BE2C (cell line): Measurements from ENCODE around the gene GPX2.

Experiments
- DNase-seq: peaks from one replicate; pipeline ENCODE4 v3.0.0-alpha.2; 2020
- H3K27me3 ChIP-seq: fragments of 250-450 bp; sonication (Bioruptor Pico); 2 replicates; pipeline ENCODE4 v1.5.1; 2020; ENCODE audit warnings: mild to moderate bottlenecking
- H3K36me3 ChIP-seq: fragments of 250-450 bp; sonication (Bioruptor Pico); 2 replicates; pipeline ENCODE4 v1.5.1; 2020; ENCODE audit warnings: mild to moderate bottlenecking
- H3K4me1 ChIP-seq: fragments of 250-450 bp; sonication (Bioruptor Pico); 2 replicates; pipeline ENCODE4 v1.5.1; 2020
- H3K4me3 ChIP-seq: 2 replicates; pipeline ENCODE4 v1.5.1; 2011; ENCODE audit warnings: low read depth, low read length
- H3K9me3 ChIP-seq: fragments of 250-450 bp; sonication (Bioruptor Pico); 2 replicates; pipeline ENCODE4 v1.5.1; 2020
- TF ChIP-seq, protein P1 (sequence below): IDR thresholded peaks from 2 replicates; pipeline ENCODE4 v1.5.1; 2012; ENCODE audit warnings: mild to moderate bottlenecking, low read depth, low read length

The GPX2 gene

DNA sequence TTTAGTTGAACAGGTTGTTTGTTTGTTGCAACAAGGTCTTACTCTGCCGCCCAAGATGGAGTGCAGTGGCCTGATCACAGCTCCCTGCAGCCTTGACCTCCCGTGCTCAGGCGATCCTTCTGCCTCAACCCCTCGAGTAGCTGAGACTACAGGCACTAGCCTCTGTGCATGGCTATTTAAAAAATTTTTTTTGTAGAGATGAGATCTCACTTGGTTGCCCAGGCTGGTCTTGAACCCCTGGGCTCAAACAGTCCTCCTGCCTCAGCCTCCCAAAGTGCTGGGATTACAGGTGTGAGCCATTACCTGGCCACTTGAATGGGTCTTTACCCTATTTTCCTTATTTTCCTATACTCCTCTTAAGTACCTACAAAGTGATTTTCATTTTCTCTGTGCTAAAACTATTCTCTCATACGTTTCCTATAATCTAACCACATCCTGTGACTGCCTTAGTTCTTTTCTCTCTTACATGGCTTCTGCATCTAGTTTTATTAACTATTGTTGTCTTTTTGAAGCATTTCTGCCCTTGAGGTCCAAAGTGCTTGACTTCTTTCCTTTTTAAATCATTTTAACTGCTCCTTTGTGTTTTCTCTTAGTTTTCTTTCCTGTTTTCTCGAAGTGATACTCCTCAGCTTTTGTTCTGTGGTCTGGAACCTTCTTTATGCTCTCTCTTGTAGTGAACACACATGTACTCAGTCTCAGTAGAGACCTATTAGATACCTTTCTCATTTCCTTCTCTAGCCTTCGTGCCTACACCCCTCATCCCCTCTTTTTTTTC lies 14.1 kb downstream of the GPX2 start:
- no peak for DNase-seq
- peaks cover 43% of the 10 kb centered on the region for H3K36me3 ChIP-seq
- no peaks in the 10 kb centered on the region for H3K9me3 ChIP-seq
- TF ChIP-seq, protein P1, sequence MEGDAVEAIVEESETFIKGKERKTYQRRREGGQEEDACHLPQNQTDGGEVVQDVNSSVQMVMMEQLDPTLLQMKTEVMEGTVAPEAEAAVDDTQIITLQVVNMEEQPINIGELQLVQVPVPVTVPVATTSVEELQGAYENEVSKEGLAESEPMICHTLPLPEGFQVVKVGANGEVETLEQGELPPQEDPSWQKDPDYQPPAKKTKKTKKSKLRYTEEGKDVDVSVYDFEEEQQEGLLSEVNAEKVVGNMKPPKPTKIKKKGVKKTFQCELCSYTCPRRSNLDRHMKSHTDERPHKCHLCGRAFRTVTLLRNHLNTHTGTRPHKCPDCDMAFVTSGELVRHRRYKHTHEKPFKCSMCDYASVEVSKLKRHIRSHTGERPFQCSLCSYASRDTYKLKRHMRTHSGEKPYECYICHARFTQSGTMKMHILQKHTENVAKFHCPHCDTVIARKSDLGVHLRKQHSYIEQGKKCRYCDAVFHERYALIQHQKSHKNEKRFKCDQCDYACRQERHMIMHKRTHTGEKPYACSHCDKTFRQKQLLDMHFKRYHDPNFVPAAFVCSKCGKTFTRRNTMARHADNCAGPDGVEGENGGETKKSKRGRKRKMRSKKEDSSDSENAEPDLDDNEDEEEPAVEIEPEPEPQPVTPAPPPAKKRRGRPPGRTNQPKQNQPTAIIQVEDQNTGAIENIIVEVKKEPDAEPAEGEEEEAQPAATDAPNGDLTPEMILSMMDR = no peak
- H3K4me1 ChIP-seq = no peaks in the 10 kb centered on the region
- H3K4me3 ChIP-seq = no peak overlapping the region
- no peaks in the 10 kb centered on the region for H3K27me3 ChIP-seq

DNA sequence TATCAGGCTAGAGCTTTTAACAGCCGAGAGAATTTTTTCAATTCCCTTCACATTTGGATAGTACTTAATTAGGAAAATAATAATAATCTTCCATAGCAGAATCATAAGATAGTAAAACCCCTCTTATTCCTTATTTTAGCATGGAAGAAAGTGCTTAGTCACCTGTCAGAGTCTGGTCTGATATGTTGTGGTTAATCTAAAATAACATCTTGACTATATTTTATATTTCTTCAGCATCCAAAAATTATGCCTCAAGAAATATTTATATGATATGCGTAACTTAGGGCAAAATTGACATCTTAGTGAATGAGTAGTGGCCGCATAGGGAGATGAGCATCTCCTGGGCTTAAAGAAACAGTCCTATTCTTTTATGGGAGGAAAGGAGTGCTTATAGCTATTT lies 15.5 kb downstream of the GPX2 start:
- Histone ChIP-seq H3K4me3 (no peak overlapping the region), H3K4me1 (no peaks in the 10 kb centered on the region), H3K9me3 (no peaks in the 10 kb centered on the region), H3K36me3 (peaks cover 35% of the 10 kb centered on the region), H3K27me3 (no peaks in the 10 kb centered on the region)
- TF ChIP-seq, protein P1 = no peak
- no peak for DNase-seq

DNA sequence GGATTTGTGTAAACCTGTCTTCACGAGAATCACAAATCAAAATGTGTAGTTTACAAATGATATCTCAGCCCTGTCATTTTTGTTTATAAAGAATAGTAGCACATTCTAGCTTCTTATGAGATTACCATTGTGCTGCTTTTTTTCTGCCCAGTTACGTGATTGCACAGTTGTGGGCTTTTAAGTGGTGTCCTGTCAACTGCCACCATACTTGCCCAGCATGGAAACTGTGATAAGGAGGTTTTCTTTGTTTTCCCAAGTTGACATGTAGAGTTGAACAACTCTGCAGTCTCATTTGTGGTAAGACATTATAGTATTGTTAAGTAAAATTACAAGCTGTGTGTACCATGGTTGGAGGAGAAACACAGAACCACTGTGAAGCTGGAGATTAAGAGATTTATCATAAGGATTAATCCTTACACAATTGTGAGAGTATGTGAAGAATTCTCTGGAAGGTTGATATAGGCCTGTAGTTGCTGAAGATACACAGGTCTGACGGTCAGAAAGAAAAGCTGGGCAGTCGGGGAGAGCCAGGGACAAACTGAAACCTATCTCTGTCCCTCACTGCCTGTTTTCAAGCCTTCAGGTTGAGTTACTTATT lies 16.0 kb downstream of the GPX2 start:
- no peak overlapping the region for H3K4me3 ChIP-seq
- TF ChIP-seq, protein P1 = no peak
- no peak for DNase-seq
- H3K4me1 ChIP-seq = no peaks in the 10 kb centered on the region
- peaks cover 35% of the 10 kb centered on the region for H3K36me3 ChIP-seq
- no peaks in the 10 kb centered on the region for H3K27me3 ChIP-seq
- no peaks in the 10 kb centered on the region for H3K9me3 ChIP-seq

DNA sequence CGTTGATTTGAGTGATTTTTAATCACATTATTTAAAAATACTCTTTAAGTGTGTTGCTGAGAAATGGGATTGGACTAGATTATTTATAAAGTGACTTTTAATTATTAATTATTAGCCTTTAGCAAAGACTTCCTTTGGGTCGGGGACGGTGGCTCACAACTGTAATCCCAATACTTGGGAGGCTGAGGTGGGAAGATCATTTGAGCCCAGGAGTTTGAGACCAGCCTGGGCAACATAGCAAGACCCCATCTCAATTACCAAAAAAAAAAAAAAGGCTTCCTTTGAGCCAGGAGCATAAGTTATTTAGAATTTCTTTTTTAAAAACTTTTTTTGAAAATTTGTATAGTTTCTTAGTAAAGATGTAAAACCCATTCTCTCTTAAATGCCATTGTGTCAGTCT lies 19.5 kb downstream of the GPX2 start:
- no peaks in the 10 kb centered on the region for H3K9me3 ChIP-seq
- peaks cover 16% of the 10 kb centered on the region for H3K36me3 ChIP-seq
- H3K4me3 ChIP-seq = no peak overlapping the region
- DNase-seq = no peak
- TF ChIP-seq, protein P1 = no peak
- no peaks in the 10 kb centered on the region for H3K27me3 ChIP-seq
- no peaks in the 10 kb centered on the region for H3K4me1 ChIP-seq

DNA sequence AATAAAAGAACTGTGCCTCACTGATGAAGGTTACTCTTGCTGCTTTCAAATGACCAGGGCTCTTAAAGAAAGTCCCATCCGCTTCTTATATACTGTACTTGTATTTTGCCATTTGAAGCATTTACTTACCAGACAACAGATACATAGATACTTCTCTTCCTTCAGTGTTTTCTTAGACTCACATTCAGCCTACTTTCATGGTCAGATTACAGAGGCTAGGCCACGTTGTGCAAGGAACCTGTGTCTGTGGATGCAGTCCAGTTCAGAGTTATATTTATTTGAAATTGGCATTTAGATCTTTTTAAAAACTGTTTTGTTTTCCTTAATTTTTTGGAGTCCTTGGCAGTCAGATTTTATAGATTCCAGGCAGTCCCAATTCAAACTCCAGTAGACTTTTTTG lies 22.1 kb downstream of the GPX2 start:
- TF ChIP-seq, protein P1 = no peak
- H3K27me3 ChIP-seq = no peaks in the 10 kb centered on the region
- DNase-seq = no peak
- no peaks in the 10 kb centered on the region for H3K4me1 ChIP-seq
- peaks cover 13% of the 10 kb centered on the region for H3K36me3 ChIP-seq
- H3K4me3 ChIP-seq = no peak overlapping the region
- H3K9me3 ChIP-seq = no peaks in the 10 kb centered on the region

DNA sequence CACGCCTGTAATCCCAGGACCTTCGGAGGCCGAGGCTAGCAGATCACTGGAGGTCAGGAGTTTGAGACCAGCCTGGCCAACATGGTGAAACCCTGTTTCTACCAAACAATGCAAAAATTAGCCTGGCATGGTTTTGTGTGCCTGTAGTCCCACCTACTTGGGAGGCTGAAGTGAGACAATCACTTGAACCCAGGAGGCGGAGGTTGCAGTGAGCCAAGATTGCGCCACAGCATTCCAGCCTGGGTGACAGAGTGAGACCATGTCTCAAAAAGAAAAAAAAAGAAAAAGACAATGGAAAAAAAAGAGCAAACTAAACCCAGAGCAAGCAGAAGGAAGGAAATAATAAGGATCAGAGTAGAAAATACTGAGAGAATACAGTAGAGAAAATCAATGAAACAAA lies 22.9 kb downstream of the GPX2 start:
- Histone ChIP-seq H3K9me3 (no peaks in the 10 kb centered on the region), H3K27me3 (no peaks in the 10 kb centered on the region), H3K36me3 (peaks cover 8% of the 10 kb centered on the region), H3K4me1 (peaks cover 3% of the 10 kb centered on the region; the same call in 1 of the 2 replicates), H3K4me3 (no peak overlapping the region)
- no peak for DNase-seq
- TF ChIP-seq, protein P1 = no peak
